GM21447 (cell line): Measurements from ENCODE around the gene PRPSAP2.

Experiments used
- ATAC-seq: cut with Tn5 transposase; IDR thresholded peaks from one replicate; pipeline ENCODE4 v1.9.1; 2021; ENCODE audit not compliant: unreplicated experiment

Gene PRPSAP2

GRCh38 chr17:18960803-18961511 lies 103.0 kb downstream of the PRPSAP2 start:
- peak; percentile 75 for ATAC-seq

GRCh38 chr17:18961634-18962493 lies 103.9 kb downstream of the PRPSAP2 start:
- no peak for ATAC-seq

GRCh38 chr17:18962494-18962815 lies 104.5 kb downstream of the PRPSAP2 start:
- no peak for ATAC-seq

- no peak for ATAC-seq
Measured at GRCh38 chr17:18963126-18964017, 105.4 kb downstream of the PRPSAP2 start.

GRCh38 chr17:18964018-18964351 lies 106.1 kb downstream of the PRPSAP2 start:
- no peak for ATAC-seq

- ATAC-seq, result no peak
Measured at GRCh38 chr17:18964550-18964949, 106.6 kb downstream of the PRPSAP2 start.

- ATAC-seq, result no peak
Measured at GRCh38 chr17:18965530-18966236, 107.8 kb downstream of the PRPSAP2 start.

- ATAC-seq, result no peak
Measured at GRCh38 chr17:18966831-18967624, 109.1 kb downstream of the PRPSAP2 start.

GRCh38 chr17:18967916-18968315 lies 110.0 kb downstream of the PRPSAP2 start:
- ATAC-seq, result no peak

- ATAC-seq, result no peak
Measured at GRCh38 chr17:18968345-18968744, 110.4 kb downstream of the PRPSAP2 start.

GRCh38 chr17:18968945-18969887 lies 111.3 kb downstream of the PRPSAP2 start:
- no peak for ATAC-seq

- no peak for ATAC-seq
Measured at GRCh38 chr17:18970582-18971480, 112.9 kb downstream of the PRPSAP2 start.

- no peak for ATAC-seq
Measured at GRCh38 chr17:18971801-18972200, 113.9 kb downstream of the PRPSAP2 start.

- no peak for ATAC-seq
Measured at GRCh38 chr17:18974407-18975149, 116.6 kb downstream of the PRPSAP2 start.

- no peak for ATAC-seq
Measured at GRCh38 chr17:18975597-18975996, 117.7 kb downstream of the PRPSAP2 start.

- no peak for ATAC-seq
Measured at GRCh38 chr17:18976201-18976600, 118.3 kb downstream of the PRPSAP2 start.

- ATAC-seq, result no peak
Measured at GRCh38 chr17:18977021-18977420, 119.1 kb downstream of the PRPSAP2 start.
